Measurements from ENCODE around the gene EPG5. TPM values are rescaled to one million over a fixed set of nuclear protein-coding genes. Genes with fewer than 3 reads are reported as not detected.

The EPG5 gene
- polyA plus RNA-seq, 1 experiment = 37.8 TPM

DNA sequence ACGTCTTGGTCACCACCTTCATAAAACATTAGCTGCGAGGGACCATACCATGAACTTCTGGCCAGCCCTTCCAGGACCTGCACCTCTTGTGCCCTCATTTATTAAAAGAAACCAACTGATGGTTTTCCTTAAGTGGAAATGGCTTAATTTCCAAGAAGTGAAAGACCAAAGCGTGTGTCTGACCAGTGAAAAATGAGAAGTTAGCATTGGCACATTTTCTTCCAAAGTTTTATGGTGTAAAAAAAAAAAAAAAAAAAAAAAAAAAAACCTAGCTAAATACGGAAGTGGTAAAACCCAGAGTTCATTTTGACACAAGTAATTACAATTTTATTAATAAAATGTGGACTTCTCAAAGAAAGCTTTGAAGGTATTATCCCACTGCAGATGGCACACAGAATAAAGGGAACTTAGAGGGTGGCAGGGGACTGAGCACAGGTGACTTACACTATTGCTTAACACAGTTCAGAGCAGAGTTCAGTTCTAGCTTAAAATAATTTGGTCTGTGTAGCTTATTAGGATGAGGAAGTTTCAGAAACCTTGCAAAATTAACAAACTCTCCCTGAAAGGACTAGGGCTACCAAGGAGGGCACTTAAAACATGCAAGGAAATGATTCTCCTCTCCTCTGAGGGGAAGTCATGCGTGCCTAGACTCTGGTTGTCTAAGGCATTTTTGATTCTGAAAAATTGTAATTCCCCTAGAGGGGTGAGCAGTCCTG is 42.2 kb upstream of the EPG5 start:
- TF ChIP-seq, protein P1, sequence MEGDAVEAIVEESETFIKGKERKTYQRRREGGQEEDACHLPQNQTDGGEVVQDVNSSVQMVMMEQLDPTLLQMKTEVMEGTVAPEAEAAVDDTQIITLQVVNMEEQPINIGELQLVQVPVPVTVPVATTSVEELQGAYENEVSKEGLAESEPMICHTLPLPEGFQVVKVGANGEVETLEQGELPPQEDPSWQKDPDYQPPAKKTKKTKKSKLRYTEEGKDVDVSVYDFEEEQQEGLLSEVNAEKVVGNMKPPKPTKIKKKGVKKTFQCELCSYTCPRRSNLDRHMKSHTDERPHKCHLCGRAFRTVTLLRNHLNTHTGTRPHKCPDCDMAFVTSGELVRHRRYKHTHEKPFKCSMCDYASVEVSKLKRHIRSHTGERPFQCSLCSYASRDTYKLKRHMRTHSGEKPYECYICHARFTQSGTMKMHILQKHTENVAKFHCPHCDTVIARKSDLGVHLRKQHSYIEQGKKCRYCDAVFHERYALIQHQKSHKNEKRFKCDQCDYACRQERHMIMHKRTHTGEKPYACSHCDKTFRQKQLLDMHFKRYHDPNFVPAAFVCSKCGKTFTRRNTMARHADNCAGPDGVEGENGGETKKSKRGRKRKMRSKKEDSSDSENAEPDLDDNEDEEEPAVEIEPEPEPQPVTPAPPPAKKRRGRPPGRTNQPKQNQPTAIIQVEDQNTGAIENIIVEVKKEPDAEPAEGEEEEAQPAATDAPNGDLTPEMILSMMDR (IDR thresholded peaks at IDR 0.05; ENCODE audit: insufficient read depth, low read depth, low read length) = no peak
- Histone ChIP-seq H3K4me3 (ENCODE audit: low read depth, low read length) (no peak overlapping the region), H3K27me3 (ENCODE audit: control insufficient read depth, insufficient read depth, low read length) (no peaks in the 10 kb centered on the region), H3K36me3 (ENCODE audit: control insufficient read depth, insufficient read depth, low read length) (peaks cover 6% of the 10 kb centered on the region)
- no peak for DNase-seq (ENCODE audit: low read depth)
- ChIA-PET POLR2A (no interaction called here), CTCF (no interaction called here)

DNA sequence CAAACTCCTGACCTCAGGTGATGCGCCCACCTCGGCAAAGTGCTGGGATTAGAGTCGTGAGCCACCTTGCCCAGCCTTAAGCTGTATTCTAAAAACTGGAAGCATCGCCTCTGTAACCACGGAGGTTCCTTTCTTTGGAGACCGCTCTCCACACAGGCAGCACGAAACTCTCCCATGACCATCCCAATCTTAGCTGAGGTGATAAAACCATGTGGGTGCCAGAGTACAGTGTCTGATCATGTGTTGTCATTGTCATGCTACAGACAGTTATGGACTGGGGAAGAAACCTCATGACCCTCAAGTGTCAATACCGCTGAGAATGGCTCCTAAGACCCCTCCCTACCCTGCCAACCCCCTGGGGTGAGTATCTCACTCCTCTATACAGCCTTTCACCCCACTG is 41.4 kb upstream of the EPG5 start:
- DNase-seq (ENCODE audit: low read depth) = no peak
- ChIA-PET CTCF (no interaction called here), POLR2A (no interaction called here)
- Histone ChIP-seq H3K27me3 (ENCODE audit: control insufficient read depth, insufficient read depth, low read length) (no peaks in the 10 kb centered on the region), H3K36me3 (ENCODE audit: control insufficient read depth, insufficient read depth, low read length) (peaks cover 6% of the 10 kb centered on the region), H3K4me3 (ENCODE audit: low read depth, low read length) (no peak overlapping the region)
- TF ChIP-seq, protein P1 (IDR thresholded peaks at IDR 0.05; ENCODE audit: insufficient read depth, low read depth, low read length) = no peak

DNA sequence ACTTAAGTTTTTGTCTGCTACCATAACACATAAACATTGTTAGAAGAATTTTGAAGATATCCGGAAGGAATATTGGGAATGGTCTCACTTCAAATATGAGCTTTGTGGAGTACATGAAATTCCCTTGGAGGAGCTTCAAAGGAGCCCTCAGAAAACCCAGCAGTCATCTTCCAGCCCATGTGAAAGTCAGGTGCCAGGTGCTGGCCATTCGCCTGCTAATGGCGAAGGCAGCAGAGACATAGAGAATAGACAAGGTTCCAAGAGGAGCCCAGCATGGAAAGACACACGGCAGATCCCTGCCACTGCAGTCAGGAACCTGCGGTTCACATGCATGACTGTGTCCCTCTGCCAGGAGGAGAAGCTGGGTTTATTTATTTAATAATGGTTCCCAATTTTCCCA is 40.0 kb upstream of the EPG5 start:
- CTCF ChIA-PET = interaction anchor here (1.4 kb wide), 1 partner anchor 9 kb away, joined by 3 read pairs; no protein-coding TSS in a partner anchor

DNA sequence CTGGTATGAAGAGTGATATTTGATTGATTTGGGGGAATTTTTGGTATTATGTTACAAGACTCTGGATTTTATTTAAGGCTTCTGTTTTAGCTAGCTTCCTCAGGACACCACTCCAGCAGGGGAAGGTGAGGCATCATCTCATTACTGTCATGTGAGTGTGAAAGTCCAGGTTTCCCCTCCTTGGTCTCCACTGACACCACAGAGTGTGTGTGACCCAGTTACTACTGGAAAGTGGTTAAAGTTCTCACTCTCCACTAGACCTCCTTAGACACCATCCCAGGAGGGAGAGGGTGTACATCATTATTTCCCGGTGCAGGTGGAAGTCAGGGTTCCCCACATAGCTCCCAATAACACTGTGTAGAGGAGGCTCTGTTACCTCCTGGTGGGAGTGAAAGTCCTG is 35.8 kb upstream of the EPG5 start:
- H3K4me3 ChIP-seq (ENCODE audit: low read depth, low read length) = no peak overlapping the region
- POLR2A ChIA-PET = interaction anchor here (0.7 kb wide), 1 partner anchor 9 kb away, joined by 6 read pairs; no protein-coding TSS in a partner anchor
- TF ChIP-seq, protein P1 (IDR thresholded peaks at IDR 0.05; ENCODE audit: insufficient read depth, low read depth, low read length) = no peak
- no peaks in the 10 kb centered on the region for H3K27me3 ChIP-seq (ENCODE audit: control insufficient read depth, insufficient read depth, low read length)
- 0 out of 2 replicates have a peak, but pooled peaks cover 2% of the 10 kb centered on the region for H3K36me3 ChIP-seq (ENCODE audit: control insufficient read depth, insufficient read depth, low read length)
- DNase-seq (ENCODE audit: low read depth) = no peak
- CTCF ChIA-PET = interaction anchor here (0.9 kb wide), 1 partner anchor 29 kb away, joined by 3 read pairs; no protein-coding TSS in a partner anchor

More for the DNA sequence above, 40.0 kb upstream of the EPG5 start:
- peaks cover 6% of the 10 kb centered on the region for H3K36me3 ChIP-seq (ENCODE audit: control insufficient read depth, insufficient read depth, low read length)
- no peak overlapping the region for H3K4me3 ChIP-seq (ENCODE audit: low read depth, low read length)
- H3K27me3 ChIP-seq (ENCODE audit: control insufficient read depth, insufficient read depth, low read length) = no peaks in the 10 kb centered on the region
- no peak for DNase-seq (ENCODE audit: low read depth)
- TF ChIP-seq, protein P1 (IDR thresholded peaks at IDR 0.05; ENCODE audit: insufficient read depth, low read depth, low read length) = no peak
- POLR2A ChIA-PET = no interaction called here

DNA sequence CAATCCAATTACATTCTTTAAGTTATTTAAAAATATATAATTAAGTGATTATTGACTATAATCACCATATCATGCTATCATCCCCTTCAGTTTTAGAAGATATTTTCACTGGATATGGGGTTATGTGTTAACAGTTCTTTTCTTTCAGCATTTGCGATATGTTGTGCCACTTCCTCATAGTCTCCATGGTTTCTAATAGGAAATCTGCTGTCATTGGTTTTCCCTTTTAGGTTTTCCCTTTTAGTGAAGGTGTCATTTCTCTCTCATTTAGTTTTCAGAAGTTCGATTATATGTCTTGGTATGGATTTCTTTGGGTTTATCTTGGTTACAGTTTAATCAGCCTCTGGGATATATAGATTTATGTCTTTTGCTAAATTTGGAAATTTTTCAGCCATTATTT is 34.8 kb upstream of the EPG5 start:
- Histone ChIP-seq H3K36me3 (ENCODE audit: control insufficient read depth, insufficient read depth, low read length) (0 out of 2 replicates have a peak, but pooled peaks cover 2% of the 10 kb centered on the region), H3K27me3 (ENCODE audit: control insufficient read depth, insufficient read depth, low read length) (no peaks in the 10 kb centered on the region), H3K4me3 (ENCODE audit: low read depth, low read length) (no peak overlapping the region)
- ChIA-PET POLR2A (no interaction called here), CTCF (no interaction called here)
- DNase-seq (ENCODE audit: low read depth) = no peak
- TF ChIP-seq, protein P1 (IDR thresholded peaks at IDR 0.05; ENCODE audit: insufficient read depth, low read depth, low read length) = no peak

Data from BJ (cell line).